ENCODE data around the gene PRPH.
"Not testable (repeated sequence)": the region's sequence is repeated elsewhere in the genome, so short reads cannot be mapped to it uniquely, and the experiment has no call there.

The PRPH gene

GRCh38 chr12:49333778-49334177, 38.8 kb downstream of the PRPH start:
- DNase-seq (ENCODE audit: low read depth), result not testable (repeated sequence)

GRCh38 chr12:49334226-49334625, 39.3 kb downstream of the PRPH start:
- no peak for DNase-seq (ENCODE audit: low read depth)

GRCh38 chr12:49334681-49335080, 39.7 kb downstream of the PRPH start:
- no peak for DNase-seq (ENCODE audit: low read depth)

- DNase-seq (ENCODE audit: low read depth), result no peak
Measured at GRCh38 chr12:49335118-49335954, 40.4 kb downstream of the PRPH start.

GRCh38 chr12:49335955-49336644, 41.2 kb downstream of the PRPH start:
- no peak for DNase-seq (ENCODE audit: low read depth)

- no peak for DNase-seq (ENCODE audit: low read depth)
Measured at GRCh38 chr12:49336645-49337584, 42.0 kb downstream of the PRPH start, which contains the start of gene C1QL4. C1QL4 (minus strand) TSS chr12:49337188; CDS start chr12:49336477, 711 bp downstream.

GRCh38 chr12:49338830-49339463, 44.0 kb downstream of the PRPH start:
- no peak for DNase-seq (ENCODE audit: low read depth)

- DNase-seq (ENCODE audit: low read depth), result no peak
Measured at GRCh38 chr12:49339464-49339861, 44.5 kb downstream of the PRPH start.

- no peak for DNase-seq (ENCODE audit: low read depth)
Measured at GRCh38 chr12:49340095-49340870, 45.3 kb downstream of the PRPH start.

GRCh38 chr12:49340971-49341776, 46.2 kb downstream of the PRPH start:
- no peak for DNase-seq (ENCODE audit: low read depth)

GRCh38 chr12:49341777-49342065, 46.8 kb downstream of the PRPH start:
- no peak for DNase-seq (ENCODE audit: low read depth)

- no peak for DNase-seq (ENCODE audit: low read depth)
Measured at GRCh38 chr12:49342066-49342913, 47.3 kb downstream of the PRPH start.

GRCh38 chr12:49342914-49343731, 48.2 kb downstream of the PRPH start:
- DNase-seq (ENCODE audit: low read depth), result no peak

- no peak for DNase-seq (ENCODE audit: low read depth)
Measured at GRCh38 chr12:49344486-49345050, 49.6 kb downstream of the PRPH start.

GRCh38 chr12:49345051-49345824, 50.3 kb downstream of the PRPH start:
- DNase-seq (ENCODE audit: low read depth), result no peak

GRCh38 chr12:49345825-49346658, 51.1 kb downstream of the PRPH start:
- DNase-seq (ENCODE audit: low read depth), result no peak
